Epithelial cell of esophagus (primary cell): ENCODE measurements around the gene CGREF1.
A peak's percentile ranks its signal among the peaks of the same experiment; 100 is the strongest.

Experiments used
- DNase-seq: peaks from one replicate; pipeline ENCODE4 v3.0.0; 2010; ENCODE audit warnings: low read depth
- H3K4me3 ChIP-seq: 2 replicates; pipeline ENCODE4 v1.5.1; 2011; ENCODE audit warnings: mild to moderate bottlenecking, low read length, control low read depth
- TF ChIP-seq, protein P1 (sequence below): IDR thresholded peaks from 2 replicates; pipeline ENCODE4 v1.5.1; 2011; ENCODE audit warnings: low read depth, mild to moderate bottlenecking, low read length, control low read depth, inconsistent platforms; ENCODE audit not compliant: insufficient read depth; ENCODE audit errors: missing control alignments

The CGREF1 gene

GRCh38 chr2:27137322-27137935, 18.5 kb upstream of the CGREF1 start:
- DNase-seq = no peak
- TF ChIP-seq, protein P1, sequence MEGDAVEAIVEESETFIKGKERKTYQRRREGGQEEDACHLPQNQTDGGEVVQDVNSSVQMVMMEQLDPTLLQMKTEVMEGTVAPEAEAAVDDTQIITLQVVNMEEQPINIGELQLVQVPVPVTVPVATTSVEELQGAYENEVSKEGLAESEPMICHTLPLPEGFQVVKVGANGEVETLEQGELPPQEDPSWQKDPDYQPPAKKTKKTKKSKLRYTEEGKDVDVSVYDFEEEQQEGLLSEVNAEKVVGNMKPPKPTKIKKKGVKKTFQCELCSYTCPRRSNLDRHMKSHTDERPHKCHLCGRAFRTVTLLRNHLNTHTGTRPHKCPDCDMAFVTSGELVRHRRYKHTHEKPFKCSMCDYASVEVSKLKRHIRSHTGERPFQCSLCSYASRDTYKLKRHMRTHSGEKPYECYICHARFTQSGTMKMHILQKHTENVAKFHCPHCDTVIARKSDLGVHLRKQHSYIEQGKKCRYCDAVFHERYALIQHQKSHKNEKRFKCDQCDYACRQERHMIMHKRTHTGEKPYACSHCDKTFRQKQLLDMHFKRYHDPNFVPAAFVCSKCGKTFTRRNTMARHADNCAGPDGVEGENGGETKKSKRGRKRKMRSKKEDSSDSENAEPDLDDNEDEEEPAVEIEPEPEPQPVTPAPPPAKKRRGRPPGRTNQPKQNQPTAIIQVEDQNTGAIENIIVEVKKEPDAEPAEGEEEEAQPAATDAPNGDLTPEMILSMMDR = no peak
- no peak overlapping the region for H3K4me3 ChIP-seq

GRCh38 chr2:27136751-27137150, 17.8 kb upstream of the CGREF1 start:
- no peak for DNase-seq
- TF ChIP-seq, protein P1 = no peak
- H3K4me3 ChIP-seq = no peak overlapping the region

- TF ChIP-seq, protein P1 = no peak
- DNase-seq = no peak
Observed at GRCh38 chr2:27135478-27135955, 16.6 kb upstream of the CGREF1 start.

DNA sequence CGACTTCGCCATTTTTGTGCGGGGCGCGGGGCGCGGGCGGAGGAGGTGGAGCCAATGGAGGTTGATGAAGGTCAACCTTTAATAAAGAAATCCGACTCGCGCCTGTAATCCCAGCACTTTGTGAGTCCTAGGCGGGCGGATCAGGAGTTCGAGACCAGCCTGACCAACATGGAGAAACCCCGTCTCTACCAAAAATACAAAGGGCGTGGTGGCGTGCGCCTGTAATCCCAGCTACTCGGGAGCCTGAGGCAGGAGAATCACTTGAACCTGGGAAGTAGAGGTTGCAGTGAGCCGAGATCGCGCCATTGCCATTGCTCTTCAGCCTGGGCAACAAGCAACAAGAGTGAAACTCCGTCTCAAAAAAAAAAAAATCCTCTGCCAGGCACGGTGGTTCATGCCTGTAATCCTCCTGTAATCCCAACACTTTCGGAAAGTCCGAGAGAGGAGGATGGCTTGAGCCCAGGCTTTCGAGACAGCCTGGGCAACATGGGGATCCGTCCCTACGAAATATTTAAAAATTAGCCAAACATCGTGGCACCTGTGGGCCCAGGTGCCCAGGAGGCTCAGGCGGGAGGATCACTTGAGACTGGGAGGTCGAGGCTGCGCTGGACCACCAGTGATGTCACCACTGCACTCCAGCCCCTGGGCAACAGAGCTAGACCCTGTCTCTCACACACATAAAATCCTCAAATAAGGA, 16.0 kb upstream of the CGREF1 start:
- H3K4me3 ChIP-seq = peak overlapping the region; percentile 20
- TF ChIP-seq, protein P1 = no peak
- DNase-seq = no peak

More at GRCh38 chr2:27135478-27135955, 16.6 kb upstream of the CGREF1 start:
- H3K4me3 ChIP-seq = no peak overlapping the region

DNA sequence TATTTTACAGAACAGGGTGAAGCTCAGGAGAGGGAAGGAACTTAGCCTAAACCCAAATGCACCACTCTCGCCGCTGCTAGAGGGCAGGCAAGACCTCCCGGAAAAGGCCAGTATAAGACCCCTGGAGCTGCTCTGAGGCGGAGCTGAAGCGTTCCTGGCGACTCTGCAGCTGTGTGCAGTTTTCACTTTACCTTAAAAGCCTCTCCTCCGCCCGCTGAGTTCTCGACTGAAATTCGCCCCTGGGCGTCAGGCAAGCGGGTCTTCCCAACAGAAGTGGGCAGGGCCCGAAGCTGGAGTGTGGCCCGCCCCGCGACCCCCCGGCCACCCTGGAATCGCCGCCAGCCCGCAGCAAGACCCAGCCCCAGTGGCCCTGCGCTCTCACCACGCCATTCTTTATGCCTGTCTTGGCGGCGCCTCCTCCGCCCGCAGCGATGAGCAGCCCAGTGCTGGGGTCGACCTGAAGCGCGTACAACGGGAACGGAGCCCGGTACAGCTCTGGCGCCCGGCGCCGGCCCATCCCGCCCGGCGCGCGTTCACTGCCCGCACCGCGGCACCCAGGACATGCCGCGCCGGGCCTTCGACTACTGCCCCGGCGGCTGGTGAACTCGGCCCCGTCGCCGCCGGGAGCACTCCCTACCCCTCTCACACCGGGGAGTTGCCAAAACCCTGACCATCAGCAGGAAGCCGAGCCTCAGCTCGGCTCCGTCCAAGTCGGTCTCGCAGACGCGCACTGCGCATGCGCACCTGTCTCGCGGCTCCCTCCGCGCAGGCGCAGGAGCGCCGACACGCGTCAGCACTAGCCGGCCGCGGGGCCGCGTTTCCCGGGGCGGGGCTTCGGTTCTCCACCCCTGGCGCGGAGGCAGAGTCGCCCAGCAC, 15.2 kb upstream of the CGREF1 start, which contains the start of gene PREB:
TSS of gene PREB (minus strand) at position 732 of the 876 bp plus-strand sequence. CDS start at position 517, 215 bp downstream.
- H3K4me3 ChIP-seq = peak within 1 kb of the TSS; percentile 74
- TF ChIP-seq, protein P1 = no peak
- DNase-seq = peak; percentile 94

- TF ChIP-seq, protein P1 = no peak
- H3K4me3 ChIP-seq = peak overlapping the region; percentile 74
- DNase-seq = no peak
Observed at GRCh38 chr2:27133195-27133875, 14.4 kb upstream of the CGREF1 start.
